HepG2 (cell line): Measurements from ENCODE around the gene GMFB. TPM values are rescaled to one million over a fixed set of nuclear protein-coding genes. Genes with fewer than 3 reads are reported as not detected.

Source experiments
- CREB1 ChIP-seq, 2 experiments: fragments of 450-650 bp in 1 of 2; IDR thresholded peaks; 2 replicates each; pipeline ENCODE4 v1.6.1; 2016 to 2017; ENCODE audit warnings: control low read depth in 1 of 2, mild to moderate bottlenecking in 1 of 2, missing compliant biosample characterization in 1 of 2, missing genetic modification characterization in 1 of 2
- HIVEP1 ChIP-seq: sonication (generic); formaldehyde crosslinking; IDR thresholded peaks from 2 replicates; pipeline ENCODE4 v1.4.0; 2020; ENCODE audit warnings: mild to moderate bottlenecking, missing genetic modification reagents
- TGIF2 ChIP-seq: IDR thresholded peaks from 2 replicates; pipeline ENCODE4 v1.6.1; 2016; ENCODE audit warnings: control low read depth, missing compliant biosample characterization
- ZFX ChIP-seq: sonication (generic); formaldehyde crosslinking; IDR thresholded peaks from 2 replicates; pipeline ENCODE4 v1.4.0; 2020; ENCODE audit warnings: mild to moderate bottlenecking, low read depth, missing genetic modification reagents, moderate library complexity
- polyA plus RNA-seq, 8 experiments: library from polyadenylated mRNA; depleted of rRNA in 3 of 8; stranded (reverse) in 7 of 8; unstranded in 1 of 8; fragments of >200 nt; fragmentation: Illumina TruSeq in 4 of 8; extraction: Trizol in 4 of 8; gene quantifications; 2 replicates each; pipeline versions ENCODE4 v1.2.1 to v1.2.3, GENCODE V29; 2011 to 2016; ENCODE audit warnings: low read depth in 4 of 8, missing spikeins in 1 of 8, mixed read lengths in 1 of 8; ENCODE audit not compliant: insufficient read depth in 1 of 8
- total RNA-seq, 5 experiments: library from RNA; depleted of rRNA; stranded (reverse); fragments of >200 nt; fragmentation: Illumina TruSeq; extraction: Trizol; gene quantifications; 2 replicates each; pipeline ENCODE4 v1.2.3, GENCODE V29; 2016; ENCODE audit warnings: low read depth in 1 of 5
- TF ChIP-seq, protein P1 (sequence below): sonication (generic); IDR thresholded peaks from 2 replicates; pipeline ENCODE4 v1.6.1; 2016; ENCODE audit warnings: low read depth, borderline replicate concordance
- TF ChIP-seq, protein P2 (sequence below), 2 experiments: sonication (generic) in 1 of 2; formaldehyde crosslinking in 1 of 2; IDR thresholded peaks; 2 replicates each; pipeline versions ENCODE4 v1.4.0 to v1.6.1; 2016 to 2020; ENCODE audit warnings: borderline replicate concordance in 1 of 2, low read depth in 1 of 2, mild to moderate bottlenecking in 1 of 2, missing genetic modification reagents in 1 of 2
- TF ChIP-seq, protein P3 (sequence below): sonication (generic); formaldehyde crosslinking; IDR thresholded peaks from 2 replicates; pipeline ENCODE4 v1.9.0; 2021; ENCODE audit warnings: missing genetic modification reagents, borderline replicate concordance
- TF ChIP-seq, protein P4 (sequence below): sonication (generic); formaldehyde crosslinking; IDR thresholded peaks from 2 replicates; pipeline ENCODE4 v1.8.0; 2022; ENCODE audit warnings: mild to moderate bottlenecking, missing genetic modification reagents, moderate library complexity
- TF ChIP-seq, protein P5 (sequence below): sonication (generic); formaldehyde crosslinking; IDR thresholded peaks from 2 replicates; pipeline ENCODE4 v1.4.0; 2020; ENCODE audit warnings: missing genetic modification reagents

GMFB gene
- total and polyA plus RNA-seq, 2 of the 13 experiments (the other 11 are each of a cell fraction or from before 2014, with no cell fraction given): 17.3 to 68.2 TPM

DNA sequence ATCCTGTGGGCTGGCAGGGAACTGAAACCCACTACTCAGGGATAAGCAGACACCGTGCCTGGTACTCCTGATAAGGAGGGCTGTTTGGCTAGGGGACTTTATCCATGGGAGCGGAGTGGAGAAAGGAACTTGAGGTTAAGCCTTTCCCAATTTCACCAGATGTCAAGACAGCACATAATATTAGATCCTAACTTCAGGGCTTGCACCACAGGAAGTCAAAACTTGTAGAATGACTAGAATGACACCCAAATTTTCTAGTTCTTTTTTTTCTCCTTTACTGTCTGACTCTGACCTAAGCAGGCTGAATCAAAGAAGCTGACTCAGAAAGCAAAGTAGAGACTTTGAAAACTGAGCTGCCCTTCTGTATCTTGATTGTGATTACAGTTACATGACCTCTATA lies 13.8 kb upstream of the GMFB start (continued):
- TF ChIP-seq, protein P1, sequence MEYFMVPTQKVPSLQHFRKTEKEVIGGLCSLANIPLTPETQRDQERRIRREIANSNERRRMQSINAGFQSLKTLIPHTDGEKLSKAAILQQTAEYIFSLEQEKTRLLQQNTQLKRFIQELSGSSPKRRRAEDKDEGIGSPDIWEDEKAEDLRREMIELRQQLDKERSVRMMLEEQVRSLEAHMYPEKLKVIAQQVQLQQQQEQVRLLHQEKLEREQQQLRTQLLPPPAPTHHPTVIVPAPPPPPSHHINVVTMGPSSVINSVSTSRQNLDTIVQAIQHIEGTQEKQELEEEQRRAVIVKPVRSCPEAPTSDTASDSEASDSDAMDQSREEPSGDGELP: no peak
- TF ChIP-seq, protein P2, sequence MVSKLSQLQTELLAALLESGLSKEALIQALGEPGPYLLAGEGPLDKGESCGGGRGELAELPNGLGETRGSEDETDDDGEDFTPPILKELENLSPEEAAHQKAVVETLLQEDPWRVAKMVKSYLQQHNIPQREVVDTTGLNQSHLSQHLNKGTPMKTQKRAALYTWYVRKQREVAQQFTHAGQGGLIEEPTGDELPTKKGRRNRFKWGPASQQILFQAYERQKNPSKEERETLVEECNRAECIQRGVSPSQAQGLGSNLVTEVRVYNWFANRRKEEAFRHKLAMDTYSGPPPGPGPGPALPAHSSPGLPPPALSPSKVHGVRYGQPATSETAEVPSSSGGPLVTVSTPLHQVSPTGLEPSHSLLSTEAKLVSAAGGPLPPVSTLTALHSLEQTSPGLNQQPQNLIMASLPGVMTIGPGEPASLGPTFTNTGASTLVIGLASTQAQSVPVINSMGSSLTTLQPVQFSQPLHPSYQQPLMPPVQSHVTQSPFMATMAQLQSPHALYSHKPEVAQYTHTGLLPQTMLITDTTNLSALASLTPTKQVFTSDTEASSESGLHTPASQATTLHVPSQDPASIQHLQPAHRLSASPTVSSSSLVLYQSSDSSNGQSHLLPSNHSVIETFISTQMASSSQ (IDR thresholded peaks at IDR 0.05; ENCODE audit: low read depth): no peak
- TF ChIP-seq, protein P2 (CRISPR knock-in tag; IDR thresholded peaks at IDR 0.05; ENCODE audit: borderline replicate concordance): no peak
- TF ChIP-seq CREB1 (IDR thresholded peaks at IDR 0.05) (no peak), CREB1 (CRISPR knock-in tag; IDR thresholded peaks at IDR 0.05) (no peak), HIVEP1 (no peak), TGIF2 (CRISPR knock-in tag) (no peak), ZFX (CRISPR knock-in tag) (no peak)
- TF ChIP-seq, protein P3, sequence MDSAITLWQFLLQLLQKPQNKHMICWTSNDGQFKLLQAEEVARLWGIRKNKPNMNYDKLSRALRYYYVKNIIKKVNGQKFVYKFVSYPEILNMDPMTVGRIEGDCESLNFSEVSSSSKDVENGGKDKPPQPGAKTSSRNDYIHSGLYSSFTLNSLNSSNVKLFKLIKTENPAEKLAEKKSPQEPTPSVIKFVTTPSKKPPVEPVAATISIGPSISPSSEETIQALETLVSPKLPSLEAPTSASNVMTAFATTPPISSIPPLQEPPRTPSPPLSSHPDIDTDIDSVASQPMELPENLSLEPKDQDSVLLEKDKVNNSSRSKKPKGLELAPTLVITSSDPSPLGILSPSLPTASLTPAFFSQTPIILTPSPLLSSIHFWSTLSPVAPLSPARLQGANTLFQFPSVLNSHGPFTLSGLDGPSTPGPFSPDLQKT: no peak
- TF ChIP-seq, protein P4, sequence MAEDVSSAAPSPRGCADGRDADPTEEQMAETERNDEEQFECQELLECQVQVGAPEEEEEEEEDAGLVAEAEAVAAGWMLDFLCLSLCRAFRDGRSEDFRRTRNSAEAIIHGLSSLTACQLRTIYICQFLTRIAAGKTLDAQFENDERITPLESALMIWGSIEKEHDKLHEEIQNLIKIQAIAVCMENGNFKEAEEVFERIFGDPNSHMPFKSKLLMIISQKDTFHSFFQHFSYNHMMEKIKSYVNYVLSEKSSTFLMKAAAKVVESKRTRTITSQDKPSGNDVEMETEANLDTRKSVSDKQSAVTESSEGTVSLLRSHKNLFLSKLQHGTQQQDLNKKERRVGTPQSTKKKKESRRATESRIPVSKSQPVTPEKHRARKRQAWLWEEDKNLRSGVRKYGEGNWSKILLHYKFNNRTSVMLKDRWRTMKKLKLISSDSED (CRISPR knock-in tag): no peak
- TF ChIP-seq, protein P5, sequence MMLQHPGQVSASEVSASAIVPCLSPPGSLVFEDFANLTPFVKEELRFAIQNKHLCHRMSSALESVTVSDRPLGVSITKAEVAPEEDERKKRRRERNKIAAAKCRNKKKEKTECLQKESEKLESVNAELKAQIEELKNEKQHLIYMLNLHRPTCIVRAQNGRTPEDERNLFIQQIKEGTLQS (CRISPR knock-in tag): no peak
